Activated naive CD8-positive, alpha-beta T cell (primary cell): Measurements from ENCODE around the gene SLC27A2.

Experiments used
- H3K27ac Mint-ChIP-seq: one replicate; pipeline ENCODE4 v1.8.0; 2021; ENCODE audit warnings: mixed read lengths
- H3K27me3 Mint-ChIP-seq: one replicate; pipeline ENCODE4 v1.8.0; 2021; ENCODE audit warnings: mixed read lengths
- H3K36me3 Mint-ChIP-seq: one replicate; pipeline ENCODE4 v1.8.0; 2021; ENCODE audit warnings: mixed read lengths
- H3K4me1 Mint-ChIP-seq: one replicate; pipeline ENCODE4 v1.8.0; 2021; ENCODE audit warnings: low read depth, mixed read lengths
- H3K4me3 Mint-ChIP-seq: one replicate; pipeline ENCODE4 v1.8.0; 2021; ENCODE audit warnings: mild to moderate bottlenecking, mixed read lengths
- H3K9me3 Mint-ChIP-seq: one replicate; pipeline ENCODE4 v1.8.0; 2021; ENCODE audit warnings: low read depth, mixed read lengths

Gene SLC27A2

DNA sequence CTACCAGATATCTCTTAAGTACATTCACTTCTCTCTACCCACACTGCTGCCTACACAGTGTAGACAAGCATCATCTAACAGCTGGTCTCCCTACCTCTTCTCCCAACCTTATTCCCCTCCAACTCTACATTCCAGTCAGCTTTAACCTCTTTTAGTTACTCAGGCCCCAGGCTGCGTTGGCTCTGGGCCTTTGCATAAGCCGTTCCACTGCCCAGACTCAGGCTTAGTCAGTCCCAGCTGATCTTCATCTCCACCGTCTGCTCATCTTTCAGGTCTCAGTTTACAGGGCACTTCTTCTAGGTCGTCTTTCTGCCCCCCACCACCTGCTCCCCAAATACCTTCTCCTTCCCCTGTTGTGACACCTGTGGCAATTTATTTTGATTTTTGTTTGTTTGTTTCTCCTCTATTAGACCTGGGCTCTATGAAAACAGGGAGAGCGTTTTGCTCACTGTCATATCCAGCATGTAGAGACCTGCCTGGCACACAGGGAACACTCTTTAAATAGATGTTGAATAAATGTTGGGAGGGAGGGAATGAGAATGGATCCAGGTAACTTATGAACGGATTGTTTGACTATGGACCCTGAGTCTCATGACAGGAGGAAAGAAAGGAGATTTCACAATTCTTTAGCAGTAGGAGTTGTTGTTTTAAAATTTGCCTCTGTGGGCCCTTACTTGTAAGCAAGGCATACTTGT, 11.1 kb downstream of the SLC27A2 start:
- H3K27ac Mint-ChIP-seq, result no peak overlapping the region
- no peaks in the 10 kb centered on the region for H3K9me3 Mint-ChIP-seq
- H3K27me3 Mint-ChIP-seq, result no peaks in the 10 kb centered on the region
- H3K36me3 Mint-ChIP-seq, result no peaks in the 10 kb centered on the region
- no peak overlapping the region for H3K4me3 Mint-ChIP-seq
- H3K4me1 Mint-ChIP-seq, result no peaks in the 10 kb centered on the region

DNA sequence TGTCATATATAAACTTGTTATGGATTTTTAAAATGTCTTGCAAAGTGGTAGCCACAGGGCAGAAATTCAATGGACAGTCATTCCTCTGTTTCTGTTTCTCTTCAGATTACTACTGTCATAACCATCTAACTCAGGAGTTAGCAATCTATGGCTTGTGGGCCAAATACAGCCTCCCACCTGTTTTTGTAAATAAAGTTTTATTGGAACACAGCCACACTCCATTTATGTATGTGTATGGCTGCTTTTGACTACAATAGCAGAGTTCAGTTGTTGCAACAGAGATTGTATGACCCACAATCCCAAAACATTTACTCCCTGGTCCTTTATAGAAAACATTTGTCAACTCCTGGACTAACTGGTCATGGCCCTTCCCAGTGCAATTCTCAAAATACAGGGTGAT, 20.0 kb downstream of the SLC27A2 start:
- H3K36me3 Mint-ChIP-seq, result no peaks in the 10 kb centered on the region
- no peaks in the 10 kb centered on the region for H3K4me1 Mint-ChIP-seq
- no peaks in the 10 kb centered on the region for H3K9me3 Mint-ChIP-seq
- H3K4me3 Mint-ChIP-seq, result no peak overlapping the region
- H3K27me3 Mint-ChIP-seq, result peaks cover 4% of the 10 kb centered on the region
- no peak overlapping the region for H3K27ac Mint-ChIP-seq

DNA sequence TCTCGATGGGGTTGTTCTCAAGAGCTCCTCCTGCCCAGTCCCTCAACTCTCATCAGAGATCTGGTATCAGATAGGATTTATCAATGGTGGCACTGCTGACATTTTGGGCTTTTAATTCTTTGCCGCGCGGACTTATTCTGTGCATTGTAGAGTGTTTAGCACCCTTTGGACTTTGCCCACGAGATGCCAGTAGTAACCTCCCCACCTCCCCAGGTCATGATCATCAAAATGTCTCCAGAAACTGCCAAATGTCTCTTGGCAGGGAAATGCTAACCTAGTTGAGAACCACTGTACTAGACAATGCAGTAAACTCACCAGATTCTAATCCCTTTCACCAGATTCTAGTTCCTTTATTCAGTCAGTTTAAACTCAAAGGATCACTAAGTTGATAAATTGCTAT, 24.0 kb downstream of the SLC27A2 start:
- Mint-ChIP-seq H3K4me1 (no peaks in the 10 kb centered on the region), H3K36me3 (peaks cover 6% of the 10 kb centered on the region), H3K9me3 (no peaks in the 10 kb centered on the region), H3K27me3 (peaks cover 11% of the 10 kb centered on the region), H3K27ac (no peak overlapping the region), H3K4me3 (no peak overlapping the region)

DNA sequence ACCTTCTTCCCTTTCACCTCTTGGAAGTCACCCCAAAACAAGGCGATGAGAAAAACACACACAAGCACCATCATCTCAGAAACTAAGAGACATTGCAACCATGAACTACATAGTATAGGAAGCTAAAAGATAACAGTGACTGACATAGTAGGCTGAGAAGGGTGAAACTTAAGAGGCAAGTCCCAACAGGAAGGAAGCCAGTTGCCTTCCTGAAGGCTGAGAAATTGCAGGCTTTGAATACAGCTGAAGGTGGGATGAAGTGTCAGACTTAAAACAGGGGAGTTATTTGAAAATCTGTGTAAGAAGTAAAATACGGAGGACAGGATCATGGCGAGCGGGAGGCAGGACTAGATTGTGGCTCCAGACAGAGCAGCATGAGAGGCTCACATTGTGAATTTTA, 27.8 kb downstream of the SLC27A2 start:
- Mint-ChIP-seq H3K4me3 (no peak overlapping the region), H3K27me3 (peaks cover 19% of the 10 kb centered on the region), H3K4me1 (no peaks in the 10 kb centered on the region), H3K9me3 (peaks cover 13% of the 10 kb centered on the region), H3K36me3 (peaks cover 13% of the 10 kb centered on the region), H3K27ac (no peak overlapping the region)

DNA sequence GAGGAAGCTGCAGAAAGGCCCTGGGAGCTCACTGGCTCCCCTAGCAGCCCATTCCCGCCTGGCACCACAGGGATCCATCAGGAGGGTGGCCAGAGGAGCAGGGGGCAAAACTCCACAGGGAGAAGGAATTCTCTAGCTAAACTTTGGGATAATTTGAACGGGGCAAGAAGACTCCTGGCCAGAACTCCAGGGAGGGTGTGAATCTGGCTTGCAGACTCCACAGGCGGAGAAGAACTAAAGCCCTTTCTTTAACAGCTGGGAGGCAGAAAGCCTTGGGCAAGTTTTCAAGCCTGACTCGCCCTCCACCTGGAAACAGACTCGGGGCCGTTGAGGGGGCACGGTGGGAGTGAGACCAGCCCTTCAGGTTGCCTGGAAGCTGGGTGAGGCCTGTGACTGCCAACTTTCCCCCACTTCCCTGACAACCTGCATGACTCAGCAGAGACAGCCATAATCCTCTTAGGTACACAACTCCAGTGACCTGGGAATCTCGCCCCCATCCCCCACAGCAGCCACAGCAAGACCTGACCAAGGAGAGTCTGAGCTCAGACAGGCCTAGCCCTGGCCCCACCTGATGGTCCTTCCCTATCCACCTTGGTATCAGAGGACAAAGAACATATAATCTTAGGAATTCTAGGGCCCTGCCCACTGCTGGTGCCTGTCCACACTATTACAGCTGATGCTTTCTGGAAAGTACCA, 28.6 kb downstream of the SLC27A2 start:
- Mint-ChIP-seq H3K36me3 (peaks cover 13% of the 10 kb centered on the region), H3K4me1 (no peaks in the 10 kb centered on the region), H3K9me3 (peaks cover 13% of the 10 kb centered on the region), H3K4me3 (no peak overlapping the region), H3K27me3 (peaks cover 19% of the 10 kb centered on the region), H3K27ac (no peak overlapping the region)

DNA sequence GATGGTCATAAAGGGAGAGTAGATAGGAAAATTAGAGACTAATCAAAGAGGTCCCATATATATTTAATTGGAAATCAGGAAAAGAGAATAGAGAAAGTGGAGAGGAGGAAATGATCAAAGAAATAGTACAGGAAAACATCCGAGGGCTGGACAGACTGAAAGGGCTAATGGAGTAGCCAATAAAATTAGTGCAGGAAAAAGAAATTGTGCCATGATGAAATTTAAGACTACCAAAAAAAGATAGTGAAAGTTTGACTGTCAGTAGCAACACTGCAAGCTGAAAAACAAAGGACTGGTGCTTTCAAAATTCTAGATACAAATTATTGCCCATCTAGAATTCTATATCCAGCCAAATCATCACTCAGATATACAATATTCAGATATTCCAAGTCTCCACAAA, 36.3 kb downstream of the SLC27A2 start:
- Mint-ChIP-seq H3K27ac (no peak overlapping the region), H3K27me3 (peaks cover 6% of the 10 kb centered on the region), H3K36me3 (no peaks in the 10 kb centered on the region), H3K4me1 (no peaks in the 10 kb centered on the region), H3K9me3 (no peaks in the 10 kb centered on the region), H3K4me3 (no peak overlapping the region)

DNA sequence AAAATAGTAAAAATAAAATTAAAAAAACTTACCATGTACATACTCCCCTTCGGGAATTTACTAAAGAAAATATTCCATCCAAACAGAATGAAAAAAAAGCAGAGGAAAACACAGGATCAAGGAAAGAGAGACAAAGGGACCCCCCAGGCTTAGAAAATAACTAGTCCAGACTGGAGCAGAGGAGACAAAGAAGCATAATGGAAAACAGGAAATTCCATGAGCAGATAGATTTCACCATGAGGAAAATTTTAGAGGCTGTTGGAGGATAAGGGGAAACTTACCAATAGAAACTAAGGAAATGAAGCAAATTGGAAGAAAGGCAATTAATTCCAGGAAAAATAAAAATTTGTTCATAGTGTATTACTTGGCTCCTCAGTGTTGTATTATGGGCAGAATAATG, 36.7 kb downstream of the SLC27A2 start:
- Mint-ChIP-seq H3K4me3 (no peak overlapping the region), H3K36me3 (no peaks in the 10 kb centered on the region), H3K27ac (no peak overlapping the region), H3K9me3 (no peaks in the 10 kb centered on the region), H3K4me1 (no peaks in the 10 kb centered on the region), H3K27me3 (peaks cover 6% of the 10 kb centered on the region)

DNA sequence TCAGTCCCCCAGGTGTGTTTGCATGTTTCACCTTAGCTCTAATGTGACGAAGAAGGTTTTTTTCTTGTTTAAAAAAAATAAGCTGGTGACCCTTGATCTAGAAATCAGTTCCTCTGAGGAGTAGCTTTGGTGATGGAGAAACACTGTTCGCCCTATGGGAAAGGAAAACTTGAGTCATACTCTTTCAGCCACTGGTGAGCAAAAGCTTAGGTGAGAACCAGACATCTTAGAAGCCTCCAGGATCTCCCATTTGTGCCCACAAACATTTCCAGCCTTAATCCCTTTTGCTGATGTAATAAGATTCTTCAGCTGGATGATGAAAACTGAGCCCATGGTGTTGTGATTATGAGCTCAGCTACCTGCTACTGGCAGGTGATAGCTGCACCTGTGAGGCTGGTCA, 37.8 kb downstream of the SLC27A2 start:
- H3K36me3 Mint-ChIP-seq, result no peaks in the 10 kb centered on the region
- no peak overlapping the region for H3K4me3 Mint-ChIP-seq
- H3K9me3 Mint-ChIP-seq, result no peaks in the 10 kb centered on the region
- no peaks in the 10 kb centered on the region for H3K4me1 Mint-ChIP-seq
- no peak overlapping the region for H3K27ac Mint-ChIP-seq
- H3K27me3 Mint-ChIP-seq, result peaks cover 6% of the 10 kb centered on the region

DNA sequence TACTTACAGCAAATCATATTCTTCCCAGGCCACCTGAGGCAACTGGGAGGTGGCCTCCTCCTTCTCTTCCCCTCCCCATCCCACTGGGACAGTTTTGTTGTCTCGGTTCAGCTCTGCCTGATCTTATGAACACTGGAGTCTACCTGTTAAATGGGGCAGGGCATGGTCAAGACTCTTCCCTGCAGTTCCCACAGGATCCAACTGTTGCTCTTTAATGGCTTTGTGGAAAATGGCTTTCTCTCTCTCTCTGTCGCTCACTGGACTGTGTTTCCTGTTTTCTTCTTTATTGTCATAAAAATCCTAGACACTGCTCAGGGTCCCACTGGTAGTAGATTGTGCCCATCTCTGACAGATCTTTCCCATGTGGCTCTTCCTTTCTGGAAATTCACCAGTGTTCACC, 40.2 kb downstream of the SLC27A2 start:
- Mint-ChIP-seq H3K27ac (no peak overlapping the region), H3K4me3 (no peak overlapping the region), H3K9me3 (no peaks in the 10 kb centered on the region), H3K4me1 (no peaks in the 10 kb centered on the region), H3K27me3 (no peaks in the 10 kb centered on the region), H3K36me3 (no peaks in the 10 kb centered on the region)

DNA sequence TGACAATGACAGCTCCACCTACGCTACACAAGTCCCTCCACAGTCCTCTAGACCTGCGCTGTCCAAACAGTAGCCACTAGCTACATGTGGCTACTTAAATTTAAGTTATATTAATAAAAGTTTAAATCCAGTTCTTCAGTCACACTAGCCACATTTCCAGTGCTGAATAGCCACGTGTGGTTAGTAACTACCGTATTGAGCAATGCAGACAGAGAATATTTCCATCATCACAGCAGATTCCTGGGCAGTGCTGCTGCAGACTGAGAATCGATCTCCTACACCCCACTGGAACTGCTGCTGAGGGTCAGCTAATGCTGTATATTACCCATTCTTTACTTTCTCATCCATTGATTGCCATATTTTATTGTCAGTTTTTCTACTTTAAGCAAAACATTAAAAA, 42.6 kb downstream of the SLC27A2 start:
- H3K4me3 Mint-ChIP-seq, result no peak overlapping the region
- no peaks in the 10 kb centered on the region for H3K4me1 Mint-ChIP-seq
- H3K9me3 Mint-ChIP-seq, result no peaks in the 10 kb centered on the region
- no peaks in the 10 kb centered on the region for H3K27me3 Mint-ChIP-seq
- H3K27ac Mint-ChIP-seq, result no peak overlapping the region
- no peaks in the 10 kb centered on the region for H3K36me3 Mint-ChIP-seq

DNA sequence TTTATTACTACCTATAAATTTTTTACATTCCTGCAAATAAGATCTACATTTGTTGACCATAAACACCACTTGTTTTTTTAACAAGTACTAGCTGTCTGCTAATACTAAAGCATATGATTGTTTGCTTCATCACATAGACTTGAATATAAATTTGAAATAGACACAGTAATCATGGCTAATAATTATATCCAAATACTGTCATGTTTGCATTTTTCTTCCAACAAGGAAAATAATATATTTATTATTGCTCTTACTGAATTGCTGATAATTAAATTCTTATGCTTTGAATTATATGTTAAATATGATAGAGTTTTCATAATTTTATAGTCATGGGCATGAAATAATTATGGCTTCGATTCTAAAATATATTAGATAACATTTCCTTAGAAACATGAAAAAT, 43.1 kb downstream of the SLC27A2 start:
- Mint-ChIP-seq H3K9me3 (no peaks in the 10 kb centered on the region), H3K4me3 (no peak overlapping the region), H3K27ac (no peak overlapping the region), H3K27me3 (no peaks in the 10 kb centered on the region), H3K36me3 (no peaks in the 10 kb centered on the region), H3K4me1 (no peaks in the 10 kb centered on the region)

DNA sequence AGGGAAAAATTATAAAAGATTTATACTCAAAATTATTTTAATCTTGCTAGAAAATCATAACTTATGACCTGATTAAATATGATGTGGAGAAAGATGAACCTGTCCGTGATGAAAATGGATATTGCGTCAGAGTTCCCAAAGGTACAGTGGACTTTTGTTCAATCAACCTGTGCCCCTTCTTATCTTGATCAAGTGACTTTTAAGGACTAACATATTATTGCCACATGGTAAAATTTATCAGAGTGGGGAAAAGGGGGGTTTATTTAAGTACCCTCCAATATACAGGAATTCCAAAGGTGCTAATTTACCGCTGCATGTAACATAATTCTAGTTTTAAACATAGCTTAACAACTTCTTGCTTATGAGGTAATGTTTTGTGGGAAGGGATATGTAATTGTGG, 43.9 kb downstream of the SLC27A2 start:
- no peaks in the 10 kb centered on the region for H3K36me3 Mint-ChIP-seq
- no peak overlapping the region for H3K27ac Mint-ChIP-seq
- no peaks in the 10 kb centered on the region for H3K4me1 Mint-ChIP-seq
- H3K27me3 Mint-ChIP-seq, result no peaks in the 10 kb centered on the region
- no peak overlapping the region for H3K4me3 Mint-ChIP-seq
- no peaks in the 10 kb centered on the region for H3K9me3 Mint-ChIP-seq

DNA sequence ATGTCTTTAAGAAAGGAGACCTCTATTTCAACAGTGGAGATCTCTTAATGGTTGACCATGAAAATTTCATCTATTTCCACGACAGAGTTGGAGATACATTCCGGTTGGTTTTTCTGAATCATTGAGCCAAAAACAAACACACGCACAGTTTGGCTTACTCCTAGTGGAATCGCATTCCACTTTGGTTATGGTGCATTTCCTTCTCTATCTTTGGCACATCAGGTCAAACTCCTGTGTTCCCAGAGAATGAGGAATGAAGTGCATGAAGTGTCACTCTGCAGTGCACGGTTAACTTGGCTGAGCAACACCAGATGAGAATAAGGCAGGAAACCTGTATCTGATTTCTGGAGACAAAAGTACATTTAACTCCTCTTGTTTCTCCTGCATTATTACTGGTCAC, 45.1 kb downstream of the SLC27A2 start:
- H3K4me1 Mint-ChIP-seq, result no peaks in the 10 kb centered on the region
- H3K36me3 Mint-ChIP-seq, result no peaks in the 10 kb centered on the region
- H3K9me3 Mint-ChIP-seq, result no peaks in the 10 kb centered on the region
- no peak overlapping the region for H3K27ac Mint-ChIP-seq
- H3K27me3 Mint-ChIP-seq, result no peaks in the 10 kb centered on the region
- H3K4me3 Mint-ChIP-seq, result no peak overlapping the region

DNA sequence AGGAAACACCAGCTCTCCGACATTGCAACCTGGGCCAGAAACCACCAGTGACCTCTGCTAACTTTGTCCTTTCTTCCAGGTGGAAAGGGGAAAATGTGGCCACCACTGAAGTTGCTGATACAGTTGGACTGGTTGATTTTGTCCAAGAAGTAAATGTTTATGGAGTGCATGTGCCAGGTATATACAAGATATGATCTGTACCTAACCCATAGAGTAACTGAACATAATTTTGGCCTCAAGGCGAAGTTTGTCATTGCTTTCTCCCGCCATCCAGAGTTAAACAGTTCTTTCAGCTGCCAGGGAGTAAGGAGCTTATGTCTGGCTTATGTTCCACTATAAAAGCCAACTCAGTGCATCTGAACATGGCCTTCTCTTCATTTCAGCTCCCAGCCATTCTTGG, 46.9 kb downstream of the SLC27A2 start:
- Mint-ChIP-seq H3K27ac (no peak overlapping the region), H3K4me3 (no peak overlapping the region), H3K4me1 (no peaks in the 10 kb centered on the region), H3K36me3 (no peaks in the 10 kb centered on the region), H3K27me3 (no peaks in the 10 kb centered on the region), H3K9me3 (no peaks in the 10 kb centered on the region)

DNA sequence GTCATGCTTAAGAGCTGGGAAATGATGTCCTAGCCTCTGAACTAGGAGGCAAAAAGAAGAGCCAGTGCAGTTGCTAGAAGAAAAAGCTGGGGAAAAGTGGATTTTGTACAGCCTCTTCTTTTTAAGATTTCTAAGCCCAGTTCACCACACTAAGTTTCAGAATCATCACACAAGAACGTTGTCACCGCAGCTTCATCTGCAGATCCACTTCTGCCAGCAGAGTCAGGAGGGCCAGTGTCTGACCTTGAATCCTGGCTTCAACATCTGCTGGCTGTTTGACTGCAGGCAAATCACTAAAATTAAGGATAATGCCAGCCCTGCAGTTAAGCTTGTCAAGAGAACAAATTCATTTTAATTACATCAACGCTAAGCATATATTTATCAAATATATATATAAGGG, 47.3 kb downstream of the SLC27A2 start:
- Mint-ChIP-seq H3K4me3 (no peak overlapping the region), H3K9me3 (no peaks in the 10 kb centered on the region), H3K27me3 (no peaks in the 10 kb centered on the region), H3K4me1 (no peaks in the 10 kb centered on the region), H3K27ac (no peak overlapping the region), H3K36me3 (no peaks in the 10 kb centered on the region)

DNA sequence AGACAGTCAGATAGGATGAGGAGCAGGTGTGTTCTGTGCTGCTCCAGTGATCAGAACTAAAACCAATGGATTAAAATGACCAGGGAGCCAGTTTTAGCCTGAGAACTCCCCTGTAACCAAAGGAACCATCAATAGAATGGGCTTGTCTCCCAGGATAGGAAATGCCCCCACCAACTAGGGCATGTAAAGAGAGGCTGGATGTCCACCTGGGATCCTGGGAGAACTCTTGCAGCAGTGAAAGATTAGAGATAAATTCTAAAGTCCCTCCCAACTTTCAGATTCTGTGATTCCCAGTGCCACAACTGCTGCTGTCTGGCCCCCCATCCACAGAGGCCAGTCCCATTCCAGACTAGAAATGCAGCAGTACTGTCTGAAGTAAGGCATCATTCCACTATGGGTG, 49.8 kb downstream of the SLC27A2 start:
- Mint-ChIP-seq H3K4me1 (no peaks in the 10 kb centered on the region), H3K27me3 (no peaks in the 10 kb centered on the region), H3K27ac (no peak overlapping the region), H3K9me3 (no peaks in the 10 kb centered on the region), H3K36me3 (no peaks in the 10 kb centered on the region), H3K4me3 (no peak overlapping the region)
